Measurements from ENCODE around the gene ARMC5.
"Not testable (repeated sequence)": the region's sequence is repeated elsewhere in the genome, so short reads cannot be mapped to it uniquely, and the experiment has no call there.

The ARMC5 gene

GRCh38 chr16:31440516-31441184 is 18.7 kb upstream of the ARMC5 start:
- Histone ChIP-seq H3K4me1 (peaks cover 6 to 17% (median 10%) of the 10 kb centered on the region in 10 experiments; a peak in 16 of 20 replicates), H3K27me3 (no peaks in the 10 kb centered on the region), H4K20me1 (no peaks in the 10 kb centered on the region), H3K9me3 (replicated peaks in 1 of 11) (peaks cover 2 to 7% (median 3%) of the 10 kb centered on the region in 11 experiments), H3K4me3 (no peak overlapping the region), H3K4me2 (no peak overlapping the region), H3K27ac (no peak overlapping the region), H3K9ac (no peak overlapping the region), H3K36me3 (peaks cover 0 to 3% (median 0%) of the 10 kb centered on the region in 11 experiments; a peak in 1 of 22 replicates)
- TF ChIP-seq Cebpa-rat (IDR thresholded peaks at IDR 0.05) = no peak

- Histone ChIP-seq H4K20me1 (no peaks in the 10 kb centered on the region), H3K9me3 (replicated peaks in 1 of 11) (peaks cover 11 to 16% (median 12%) of the 10 kb centered on the region in 11 experiments), H3K4me3 (peak overlapping the region in 9 of 10 experiments; percentile 71 to 87 (median 75); a peak in 18 of 20 replicates), H3K4me1 (peaks cover 6 to 17% (median 10%) of the 10 kb centered on the region in 10 experiments; a peak in 16 of 20 replicates), H3K4me2 (peak overlapping the region; percentile 83 to 98 (median 88); a peak in 21 of 22 replicates), H3K36me3 (peaks cover 0 to 8% (median 0%) of the 10 kb centered on the region in 11 experiments; a peak in 3 of 22 replicates), H3K27ac (peak overlapping the region in 7 of 11 experiments; percentile 74 to 86 (median 83); a peak in 10 of 22 replicates), H3K9ac (peak overlapping the region in 9 of 11 experiments; percentile 80 to 88 (median 84); a peak in 17 of 22 replicates), H3K27me3 (no peaks in the 10 kb centered on the region)
- TF ChIP-seq Cebpa-rat (IDR thresholded peaks at IDR 0.05) = no peak
Observed at GRCh38 chr16:31441956-31442355, 17.3 kb upstream of the ARMC5 start.

- H4K20me1 ChIP-seq, H3K9ac ChIP-seq, H3K36me3 ChIP-seq, H3K27me3 ChIP-seq, H3K27ac ChIP-seq, H3K4me2 ChIP-seq: not testable (repeated sequence)
- Histone ChIP-seq H3K9me3 (replicated peaks in 1 of 11) (peaks cover 11 to 16% (median 12%) of the 10 kb centered on the region in 11 experiments), H3K4me3 (0 out of 20 replicates have a peak overlapping the region, but pooled peaks of 1 of the 10 experiments have one; percentile 4), H3K4me1 (peaks cover 0 to 12% (median 9%) of the 10 kb centered on the region in 10 experiments; a peak in 15 of 20 replicates)
Observed at GRCh38 chr16:31445931-31446330, 13.4 kb upstream of the ARMC5 start.

GRCh38 chr16:31451201-31451600 is 8.1 kb upstream of the ARMC5 start:
- Histone ChIP-seq H3K4me1 (peaks cover 27 to 51% (median 45%) of the 10 kb centered on the region in 10 experiments), H3K27me3 (no peaks in the 10 kb centered on the region), H3K4me2 (peak overlapping the region in 4 of 11 experiments; percentile 5 to 43 (median 24); a peak in 3 of 22 replicates), H3K36me3 (peaks cover 0 to 10% (median 0%) of the 10 kb centered on the region in 11 experiments; a peak in 5 of 22 replicates), H3K9me3 (replicated peaks in 1 of 11) (peaks cover 2 to 5% (median 4%) of the 10 kb centered on the region in 11 experiments), H3K9ac (no peak overlapping the region), H4K20me1 (peaks cover 13 to 56% (median 47%) of the 10 kb centered on the region in 11 experiments; a peak in 21 of 22 replicates), H3K27ac (no peak overlapping the region), H3K4me3 (no peak overlapping the region)
- no peak for TF ChIP-seq Cebpa-rat (IDR thresholded peaks at IDR 0.05)

GRCh38 chr16:31451681-31452351 is 7.5 kb upstream of the ARMC5 start:
- H4K20me1 ChIP-seq = peaks cover 18 to 62% (median 53%) of the 10 kb centered on the region in 11 experiments; a peak in 21 of 22 replicates
- H3K4me3 ChIP-seq = no peak overlapping the region
- TF ChIP-seq Cebpa-rat (IDR thresholded peaks at IDR 0.05) = no peak
- H3K9ac ChIP-seq = peak overlapping the region in 2 of 11 experiments; percentile 37 to 47; a peak in 1 of 22 replicates
- H3K4me2 ChIP-seq = peak overlapping the region in 8 of 11 experiments; percentile 5 to 97 (median 34); a peak in 12 of 22 replicates
- peaks cover 0 to 13% (median 0%) of the 10 kb centered on the region in 11 experiments; a peak in 5 of 22 replicates for H3K36me3 ChIP-seq
- peaks cover 33 to 57% (median 51%) of the 10 kb centered on the region in 10 experiments for H3K4me1 ChIP-seq
- H3K27ac ChIP-seq = no peak overlapping the region
- no peaks in the 10 kb centered on the region for H3K27me3 ChIP-seq
- no peaks in the 10 kb centered on the region for H3K9me3 ChIP-seq (replicated peaks in 1 of 11)

- H4K20me1 ChIP-seq = peaks cover 27 to 70% (median 61%) of the 10 kb centered on the region in 11 experiments; a peak in 21 of 22 replicates
- peaks cover 0 to 20% (median 0%) of the 10 kb centered on the region in 11 experiments; a peak in 5 of 22 replicates for H3K36me3 ChIP-seq
- peak overlapping the region in 5 of 11 experiments; percentile 4 to 99 (median 32); a peak in 6 of 22 replicates for H3K4me2 ChIP-seq
- H3K27me3 ChIP-seq = no peaks in the 10 kb centered on the region
- peaks cover 42 to 66% (median 60%) of the 10 kb centered on the region in 10 experiments for H3K4me1 ChIP-seq
- TF ChIP-seq Cebpa-rat (IDR thresholded peaks at IDR 0.05) = no peak
- no peak overlapping the region for H3K4me3 ChIP-seq
- peak overlapping the region in 5 of 11 experiments; percentile 1 to 47 (median 15); a peak in 5 of 22 replicates for H3K27ac ChIP-seq
- no peaks in the 10 kb centered on the region for H3K9me3 ChIP-seq (replicated peaks in 1 of 11)
- peak overlapping the region in 4 of 11 experiments; percentile 9 to 47 (median 34); a peak in 4 of 22 replicates for H3K9ac ChIP-seq
Observed at GRCh38 chr16:31452631-31453106, 6.6 kb upstream of the ARMC5 start.

- Histone ChIP-seq H3K36me3 (peaks cover 0 to 20% (median 0%) of the 10 kb centered on the region in 11 experiments; a peak in 5 of 22 replicates), H3K4me2 (peak overlapping the region in 5 of 11 experiments; percentile 36 to 99 (median 97); a peak in 10 of 22 replicates), H3K27ac (peak overlapping the region in 9 of 11 experiments; percentile 8 to 54 (median 18); a peak in 9 of 22 replicates), H3K4me3 (no peak overlapping the region), H3K9me3 (replicated peaks in 1 of 11) (no peaks in the 10 kb centered on the region), H3K27me3 (no peaks in the 10 kb centered on the region), H4K20me1 (peaks cover 32 to 77% (median 69%) of the 10 kb centered on the region in 11 experiments; a peak in 21 of 22 replicates), H3K9ac (peak overlapping the region in 5 of 11 experiments; percentile 1 to 47 (median 35); a peak in 4 of 22 replicates), H3K4me1 (peaks cover 49 to 69% (median 64%) of the 10 kb centered on the region in 10 experiments)
- TF ChIP-seq Cebpa-rat (IDR thresholded peaks at IDR 0.05) = no peak
Observed at GRCh38 chr16:31453255-31454204, 5.8 kb upstream of the ARMC5 start.
